Heart left ventricle (tissue), 16 donors: ENCODE results near the gene ABLIM2. TPM values are rescaled to one million over a fixed set of nuclear protein-coding genes. Genes with fewer than 3 reads are reported as not detected.
A peak's percentile ranks its signal among the peaks of the same experiment; 100 is the strongest.

Experiments
- ATAC-seq, 4 donors: fragments of 200-7000 bp; cut with Tn5 transposase; one replicate each; pipeline ENCODE4 v1.9.1; 2020 to 2022; ENCODE audit warnings: moderate library complexity in 4 of 4, mild to moderate bottlenecking in 3 of 4, moderate number of reproducible peaks in 1 of 4
- DNase-seq, 5 donors: peaks; one replicate each; pipeline ENCODE4 v3.0.0-alpha.2; 2020
- H3K27ac ChIP-seq, 12 donors: fragments of 200-600 bp; sonication (generic) in 4 of 12; one replicate each; pipeline versions ENCODE4 v1.5.0 to v1.8.0; 2016 to 2022; ENCODE audit warnings: mild to moderate bottlenecking in 2 of 12
- H3K27me3 ChIP-seq, 9 donors: fragments of 200-600 bp; sonication (generic) in 2 of 9; one replicate each; pipeline versions ENCODE4 v1.5.1 to v1.8.0; 2016 to 2022; ENCODE audit warnings: mild to moderate bottlenecking in 3 of 9
- H3K36me3 ChIP-seq, 9 donors: fragments of 200-600 bp; sonication (generic) in 2 of 9; one replicate each; pipeline versions ENCODE4 v1.5.0 to v1.8.0; 2018 to 2022; ENCODE audit warnings: mild to moderate bottlenecking in 2 of 9
- H3K4me1 ChIP-seq, 12 donors: fragments of 200-600 bp; sonication (generic) in 4 of 12; one replicate each; pipeline versions ENCODE4 v1.5.0 to v1.8.0; 2016 to 2022; ENCODE audit warnings: mild to moderate bottlenecking in 3 of 12
- H3K4me3 ChIP-seq, 12 donors: fragments of 200-600 bp; sonication (generic) in 4 of 12; one replicate each; pipeline versions ENCODE4 v1.5.0 to v1.8.0; 2017 to 2022; ENCODE audit warnings: mild to moderate bottlenecking in 9 of 12, moderate library complexity in 4 of 12
- H3K9me3 ChIP-seq, 12 donors: fragments of 200-600 bp; sonication (generic) in 4 of 12; one replicate each; pipeline versions ENCODE4 v1.5.0 to v1.8.0; 2016 to 2022; ENCODE audit warnings: mild to moderate bottlenecking in 1 of 12
- CTCF ChIP-seq, 12 donors: fragments of 200-600 bp; sonication (generic) in 4 of 12; IDR thresholded peaks; one replicate each; pipeline versions ENCODE4 v1.5.0 to v1.8.0; 2018 to 2022; ENCODE audit warnings: antibody characterized with exemption in 12 of 12, mild to moderate bottlenecking in 5 of 12
- POLR2A ChIP-seq, 2 donors: fragments of 450-650 bp; IDR thresholded peaks; one replicate each; pipeline ENCODE4 v1.6.1; 2017; ENCODE audit warnings: antibody characterized with exemption in 2 of 2, mild to moderate bottlenecking in 2 of 2, moderate library complexity in 2 of 2
- WGBS, 4 donors: extraction: QIAGEN DNeasy Blood & Tissue Kit in 2 of 4; methylation state at CpG; one replicate each; pipeline versions ENCODE4 v1.1.5 to v1.1.7; 2013 to 2018; 5-methylcytosine and 5-hydroxymethylcytosine counted together
- intact Hi-C, 10 donors: fragments of 100-400 bp; cut with DNase I; formaldehyde crosslinking; loops; one replicate each; pipeline versions ENCODE4 v1.11.1 to v1.14.2; 2022
- polyA plus RNA-seq, 2 donors: library from polyadenylated mRNA; stranded (reverse); fragments of 200-250 nt; gene quantifications; one replicate each; pipeline ENCODE4 v1.2.3, GENCODE V29; 2013
- total RNA-seq, 9 donors: library from RNA; depleted of rRNA in 2 of 9; stranded (reverse); fragments of >200 nt in 2 of 9; fragmentation: NEBNext Ultra II Directional in 3 of 9; extraction: Animal tissue kit (Norgen Biotek cat#: 25700) in 3 of 9; gene quantifications; one replicate each; pipeline versions ENCODE4 v1.1.0 to v1.2.4, GENCODE V29; 2016 to 2023
- donor health status: ischemic (EF 13 %, LVEDD 7.1; RV severe dilation, severe dysfunction).
- donor health status: healthy with polysubstance abuse.
- donor health status: DM: no; HTN: yes; CAD: no.
- donor health status: DM: no; HTN: no; CAD: no.
- donor health status: ischemic (EF 25% LVEDD 6.9; RV normal size, moderate dysfunction).
- donor health status: ischemic (EF 25% LVEDD 5.7; RV mildly dilated, moderate dysfunction).
- donor health status: healthy.
- donor health status: DM: yes; HTN: yes; CAD: no.
- donor health status: ischemic (EF 35%, LVEDD 5.7; RV mildly dilated, moderate dysfunction).
- donor health status: nonischemic (EF 11% LVEDD 7.7; RV severe dilation, severe dysfunction).
- donor health status: DM: yes; HTN: yes; CAD: no.
- donor health status: PGD.
- donor health status: ischemic (EF 29% LVEDD 5.4; RV normal size, mild dysfunction).
- donor health status: nonischemic (EF 23%, LVEDD 6.1; RV moderate dilation, normal function).

The ABLIM2 gene
- total and polyA plus RNA-seq, 11 donors, result 11.1 to 27.9 (median 18.4) TPM

GRCh38 chr4:8168232-8168631 lies 9.6 kb upstream of the ABLIM2 start:
- TF ChIP-seq CTCF (IDR thresholded peaks at IDR 0.05), result peak in 7 of 12 donors; percentile 19 to 34 (median 28)
- TF ChIP-seq POLR2A (IDR thresholded peaks at IDR 0.05), result no peak

GRCh38 chr4:8167815-8168214 lies 9.2 kb upstream of the ABLIM2 start:
- Histone ChIP-seq H3K27ac (peak overlapping the region in 2 of 12 donors; percentile 38 to 84), H3K36me3 (no peaks in the 10 kb centered on the region), H3K4me3 (no peak overlapping the region), H3K27me3 (no peaks in the 10 kb centered on the region), H3K9me3 (peaks cover 0 to 14% (median 5%) of the 10 kb centered on the region in 12 donors), H3K4me1 (peaks cover 0 to 12% (median 0%) of the 10 kb centered on the region in 12 donors)
- intact Hi-C loops, result no loop called here
- ATAC-seq (peak in 3 of 4 donors; percentile 47 to 73 (median 66)), DNase-seq (peak in 2 of 5 donors; percentile 66 to 72)
- TF ChIP-seq POLR2A (IDR thresholded peaks at IDR 0.05) (no peak), CTCF (IDR thresholded peaks at IDR 0.05) (no peak)
- WGBS, 4 donors, result 24 to 46% (median 44%) methylated on average over 2 of the region's 2 CpGs

More at GRCh38 chr4:8168232-8168631, 9.6 kb upstream of the ABLIM2 start:
- 100% methylated on average over 1 of the region's 1 CpG for WGBS, 4 donors
- Histone ChIP-seq H3K4me3 (no peak overlapping the region), H3K9me3 (peaks cover 0 to 14% (median 5%) of the 10 kb centered on the region in 12 donors), H3K4me1 (peaks cover 0 to 12% (median 0%) of the 10 kb centered on the region in 12 donors), H3K36me3 (no peaks in the 10 kb centered on the region), H3K27ac (peak overlapping the region in 1 of 12 donors; percentile 84), H3K27me3 (no peaks in the 10 kb centered on the region)
- ATAC-seq (no peak), DNase-seq (no peak)
- intact Hi-C loops, result no loop called here

- no peaks in the 10 kb centered on the region for H3K36me3 ChIP-seq
- H3K9me3 ChIP-seq, result peaks cover 0 to 14% (median 5%) of the 10 kb centered on the region in 12 donors
- TF ChIP-seq POLR2A (IDR thresholded peaks at IDR 0.05) (no peak), CTCF (IDR thresholded peaks at IDR 0.05) (no peak)
- H3K4me1 ChIP-seq, result peaks cover 0 to 12% (median 0%) of the 10 kb centered on the region in 12 donors
- ATAC-seq (peak in 1 of 4 donors; percentile 25), DNase-seq (no peak)
- peak overlapping the region in 2 of 12 donors; percentile 38 to 84 for H3K27ac ChIP-seq
- no peaks in the 10 kb centered on the region for H3K27me3 ChIP-seq
- WGBS, 4 donors, result 47 to 72% (median 51%) methylated on average over 2 of the region's 2 CpGs
- intact Hi-C loops, result no loop called here
- no peak overlapping the region for H3K4me3 ChIP-seq
These were observed 8.7 kb upstream of the ABLIM2 start for GRCh38 chr4:8167291-8167690.

GRCh38 chr4:8165374-8165896 lies 6.8 kb upstream of the ABLIM2 start:
- no peak overlapping the region for H3K27ac ChIP-seq
- peaks cover 0 to 12% (median 0%) of the 10 kb centered on the region in 12 donors for H3K4me1 ChIP-seq
- H3K27me3 ChIP-seq, result no peaks in the 10 kb centered on the region
- intact Hi-C loops, result no loop called here
- H3K9me3 ChIP-seq, result peaks cover 0 to 14% (median 5%) of the 10 kb centered on the region in 12 donors
- WGBS, 4 donors, result 34 to 47% (median 43%) methylated on average over 6 of the region's 6 CpGs
- H3K36me3 ChIP-seq, result no peaks in the 10 kb centered on the region
- ATAC-seq (peak in 3 of 4 donors; percentile 16 to 38 (median 25)), DNase-seq (no peak)
- no peak overlapping the region for H3K4me3 ChIP-seq
- no peak for TF ChIP-seq POLR2A (IDR thresholded peaks at IDR 0.05)
- TF ChIP-seq CTCF (IDR thresholded peaks at IDR 0.05), result peak in 3 of 12 donors; percentile 8 to 23 (median 14)
